GM12878 (cell line): Measurements from ENCODE around the gene CDH7.

Experiments used
- CHD1 ChIP-seq: IDR thresholded peaks from 2 replicates; pipeline ENCODE4 v1.6.1; 2012; ENCODE audit warnings: low read depth, low read length, improper control_type of control experiment
- CTCF ChIP-seq, 3 experiments: IDR thresholded peaks in 2 of 3; conservative IDR thresholded peaks in 1 of 3; 2 replicates each; pipeline ENCODE4 v1.5.1; 2011; ENCODE audit warnings: low read depth in 3 of 3, low read length in 3 of 3, mild to moderate bottlenecking in 3 of 3, control low read depth in 2 of 3, moderate library complexity in 2 of 3, inconsistent platforms in 1 of 3, mixed read lengths in 1 of 3; ENCODE audit not compliant: control insufficient read depth in 2 of 3, insufficient read depth in 1 of 3; ENCODE audit errors: extremely low read depth in 1 of 3
- RAD21 ChIP-seq: IDR thresholded peaks from 2 replicates; pipeline ENCODE4 v1.6.1; 2011; ENCODE audit warnings: mild to moderate bottlenecking, low read depth, low read length, moderate library complexity; ENCODE audit not compliant: insufficient read depth
- ZNF592 ChIP-seq: fragments of 450-650 bp; IDR thresholded peaks from 2 replicates; pipeline ENCODE4 v1.6.1; 2017; ENCODE audit warnings: mild to moderate bottlenecking, moderate library complexity

GRCh38 chr18:65746936-65747335, 3.9 kb upstream of the CDH7 start:
- TF ChIP-seq ZNF592 (no peak), CHD1 (no peak), RAD21 (no peak), CTCF (IDR thresholded peaks at IDR 0.05 in 2 of 3, conservative IDR thresholded peaks at IDR 0.05 in 1 of 3; ENCODE audit: control insufficient read depth in 2 of 3, extremely low read depth in 1 of 3, insufficient read depth in 1 of 3, low read depth in 3 of 3, low read length in 3 of 3) (no peak)
